CD14-positive monocyte (primary cell): ENCODE results near the gene ADAR. TPM values are rescaled to one million over a fixed set of nuclear protein-coding genes. Genes with fewer than 3 reads are reported as not detected.

Source experiments
- DNase-seq, 3 donors: peaks; one replicate each; pipeline ENCODE4 v3.0.0-alpha.2; 2011 to 2022
- H2AFZ ChIP-seq: 2 replicates; pipeline ENCODE4 v1.6.0; 2012; ENCODE audit warnings: mild to moderate bottlenecking, low read depth, low read length, inconsistent platforms; ENCODE audit not compliant: insufficient read depth, poor library complexity, severe bottlenecking
- H3K27ac ChIP-seq, 2 donors: 1 replicate in 1 of 2; 2 replicates in 1 of 2; pipeline ENCODE4 v1.5.1; 2012 to 2013; ENCODE audit warnings: low read length in 2 of 2, control low read depth in 1 of 2, inconsistent platforms in 1 of 2, low read depth in 1 of 2, mild to moderate bottlenecking in 1 of 2
- H3K27me3 ChIP-seq, 2 donors: one replicate each; pipeline versions ENCODE4 v1.6.0 to v1.6.1; 2011 to 2013; ENCODE audit warnings: low read length in 2 of 2; ENCODE audit not compliant: control insufficient read depth in 2 of 2, insufficient read depth in 2 of 2
- H3K36me3 ChIP-seq, 2 donors: replicated peaks in 1 of 2; 1 replicate in 1 of 2; 2 replicates in 1 of 2; pipeline versions ENCODE4 v1.5.1 to v1.6.1; 2012 to 2013; ENCODE audit warnings: low read length in 2 of 2, control low read depth in 1 of 2, inconsistent platforms in 1 of 2, mild to moderate bottlenecking in 1 of 2; ENCODE audit not compliant: insufficient read depth in 2 of 2, control insufficient read depth in 1 of 2
- H3K4me1 ChIP-seq, 2 donors: 1 replicate in 1 of 2; 2 replicates in 1 of 2; pipeline versions ENCODE4 v1.5.1 to v1.6.1; 2012 to 2013; ENCODE audit warnings: low read length in 2 of 2, control low read depth in 1 of 2, inconsistent platforms in 1 of 2, mild to moderate bottlenecking in 1 of 2, moderate library complexity in 1 of 2; ENCODE audit not compliant: insufficient read depth in 2 of 2, control insufficient read depth in 1 of 2
- H3K4me2 ChIP-seq: replicated peaks from 2 replicates; pipeline ENCODE3; 2012; ENCODE audit warnings: low read length, moderate library complexity, mild to moderate bottlenecking; ENCODE audit not compliant: poor library complexity, severe bottlenecking; ENCODE audit errors: extremely low read depth
- H3K4me3 ChIP-seq, 3 experiments: fragments of 200-600 bp in 1 of 3; sonication (generic) in 1 of 3; replicated peaks in 1 of 3; 1 replicate in 2 of 3; 2 replicates in 1 of 3; pipeline ENCODE4 v1.5.1; 2011 to 2013; ENCODE audit warnings: low read length in 3 of 3, mild to moderate bottlenecking in 3 of 3, control low read depth in 2 of 3, low read depth in 2 of 3, inconsistent platforms in 1 of 3, moderate library complexity in 1 of 3
- H3K79me2 ChIP-seq: 2 replicates; pipeline ENCODE4 v1.6.0; 2012; ENCODE audit warnings: mild to moderate bottlenecking, control low read depth, inconsistent platforms, low read length, moderate library complexity; ENCODE audit not compliant: insufficient read depth
- H3K9ac ChIP-seq: 2 replicates; pipeline ENCODE4 v1.6.0; 2017; ENCODE audit warnings: low read length, mild to moderate bottlenecking; ENCODE audit not compliant: insufficient read depth, poor library complexity, severe bottlenecking
- H3K9me3 ChIP-seq, 2 donors: replicated peaks in 1 of 2; 1 replicate in 1 of 2; 2 replicates in 1 of 2; pipeline versions ENCODE4 v1.5.1 to v1.6.1; 2012 to 2013; ENCODE audit warnings: low read length in 2 of 2, control low read depth in 1 of 2; ENCODE audit not compliant: control insufficient read depth in 1 of 2, insufficient read depth in 1 of 2
- H4K20me1 ChIP-seq: 2 replicates; pipeline ENCODE4 v1.6.0; 2012; ENCODE audit warnings: mild to moderate bottlenecking, low read length, control low read depth, moderate library complexity; ENCODE audit not compliant: insufficient read depth
- H3K27ac Mint-ChIP-seq, 7 donors: one replicate each; pipeline ENCODE4 v1.8.0; 2020; ENCODE audit warnings: mild to moderate bottlenecking in 7 of 7, mixed read lengths in 7 of 7, moderate library complexity in 6 of 7, inconsistent platforms in 2 of 7
- H3K27me3 Mint-ChIP-seq, 3 donors: one replicate each; pipeline ENCODE4 v1.8.0; 2021 to 2022; ENCODE audit warnings: low read depth in 3 of 3, mild to moderate bottlenecking in 3 of 3, mixed read lengths in 3 of 3, moderate library complexity in 3 of 3, inconsistent platforms in 1 of 3
- H3K36me3 Mint-ChIP-seq, 2 donors: one replicate each; pipeline ENCODE4 v1.8.0; 2020; ENCODE audit warnings: mixed read lengths in 2 of 2, inconsistent platforms in 1 of 2, mild to moderate bottlenecking in 1 of 2
- H3K4me1 Mint-ChIP-seq: one replicate; pipeline ENCODE4 v1.8.0; 2020; ENCODE audit warnings: mild to moderate bottlenecking, mixed read lengths
- H3K4me3 Mint-ChIP-seq, 2 donors: one replicate each; pipeline ENCODE4 v1.8.0; 2020; ENCODE audit warnings: mild to moderate bottlenecking in 2 of 2, mixed read lengths in 2 of 2, moderate library complexity in 1 of 2
- H3K9me3 Mint-ChIP-seq, 7 donors: one replicate each; pipeline ENCODE4 v1.8.0; 2020 to 2022; ENCODE audit warnings: mixed read lengths in 7 of 7, mild to moderate bottlenecking in 6 of 7, moderate library complexity in 6 of 7, inconsistent platforms in 2 of 7
- CTCF ChIP-seq: fragments of 200-600 bp; IDR thresholded peaks from one replicate; pipeline ENCODE4 v1.8.0; 2022; ENCODE audit warnings: antibody characterized with exemption, mild to moderate bottlenecking
- WGBS: methylation state at CpG from one replicate; pipeline ENCODE4 v1.1.5; 2013; ENCODE audit warnings: missing lambda C conversion rate; ENCODE audit not compliant: insufficient coverage; 5-methylcytosine and 5-hydroxymethylcytosine counted together
- intact Hi-C, 2 donors: fragments of 100-400 bp; cut with micrococcal nuclease; formaldehyde crosslinking; loops; one replicate each; pipeline versions ENCODE4 v1.15.0 to v1.15.1; 2023
- polyA plus RNA-seq, 3 donors: library from polyadenylated mRNA; depleted of rRNA in 1 of 3; unstranded in 2 of 3; stranded (reverse) in 1 of 3; fragments of 300-500 nt in 2 of 3; fragments of >200 nt in 1 of 3; fragmentation: Illumina TruSeq in 2 of 3; gene quantifications; 1 replicate in 2 of 3; 2 replicates in 1 of 3; pipeline ENCODE4 v1.2.3, GENCODE V29; 2012 to 2021

ADAR gene
- polyA plus RNA-seq, 3 donors, result 57.3 to 100 (median 91.6) TPM

- Histone ChIP-seq H2AFZ (no peak overlapping the region), H3K27me3 (peaks cover 10 to 22% of the 10 kb centered on the region in 2 donors), H3K4me2 (no peak overlapping the region), H3K4me3 (no peak overlapping the region), H3K9me3 (no peaks in the 10 kb centered on the region), H3K36me3 (no peaks in the 10 kb centered on the region), H3K9ac (no peak overlapping the region), H4K20me1 (peaks cover 4% of the 10 kb centered on the region), H3K79me2 (no peaks in the 10 kb centered on the region), H3K4me1 (peaks cover 3 to 9% of the 10 kb centered on the region in 2 donors), H3K27ac (no peak overlapping the region)
- DNase-seq, result no peak
- H3K27me3 Mint-ChIP-seq, result peaks cover 24 to 37% (median 26%) of the 10 kb centered on the region in 3 donors
- no peak overlapping the region for H3K4me3 Mint-ChIP-seq
- H3K27ac Mint-ChIP-seq, result no peak overlapping the region
- peaks cover 0 to 6% (median 2%) of the 10 kb centered on the region in 7 donors for H3K9me3 Mint-ChIP-seq
- no peak for TF ChIP-seq CTCF
- intact Hi-C loops, result no loop called here
- peaks cover 0 to 3% of the 10 kb centered on the region in 2 donors for H3K36me3 Mint-ChIP-seq
- 97% methylated on average over 51 of the region's 59 CpGs for WGBS
- peaks cover 8% of the 10 kb centered on the region for H3K4me1 Mint-ChIP-seq
Observed at GRCh38 chr1:154571244-154571963, 36.6 kb downstream of the ADAR start.

GRCh38 chr1:154568157-154568815 lies 39.7 kb downstream of the ADAR start:
- H3K27ac Mint-ChIP-seq, result no peak overlapping the region
- intact Hi-C loops, result no loop called here
- H3K27me3 ChIP-seq, result peaks cover 10 to 29% of the 10 kb centered on the region in 2 donors
- peak overlapping the region; percentile 34 for H3K4me2 ChIP-seq
- H3K4me1 ChIP-seq, result peaks cover 3 to 9% of the 10 kb centered on the region in 2 donors
- no peaks in the 10 kb centered on the region for H4K20me1 ChIP-seq
- TF ChIP-seq CTCF, result no peak
- H3K9ac ChIP-seq, result no peak overlapping the region
- no peaks in the 10 kb centered on the region for H3K36me3 ChIP-seq
- H3K9me3 Mint-ChIP-seq, result peaks cover 0 to 6% (median 2%) of the 10 kb centered on the region in 7 donors
- 0% methylated on average over 2 of the region's 17 CpGs for WGBS
- no peaks in the 10 kb centered on the region for H3K9me3 ChIP-seq
- H3K79me2 ChIP-seq, result no peaks in the 10 kb centered on the region
- peaks cover 0 to 3% of the 10 kb centered on the region in 2 donors for H3K36me3 Mint-ChIP-seq
- DNase-seq, result no peak
- H3K4me3 ChIP-seq, result peak overlapping the region in 1 of 3 experiments; percentile 17
- no peak overlapping the region for H3K27ac ChIP-seq
- H2AFZ ChIP-seq, result no peak overlapping the region
- H3K4me3 Mint-ChIP-seq, result peak overlapping the region; percentile 27 to 80
- H3K4me1 Mint-ChIP-seq, result peaks cover 8% of the 10 kb centered on the region
- H3K27me3 Mint-ChIP-seq, result peaks cover 28 to 50% (median 37%) of the 10 kb centered on the region in 3 donors
